Adipocyte (in vitro differentiated cells): Measurements from ENCODE around the gene FAM184A.

Source experiments
- DNase-seq: peaks from one replicate; pipeline ENCODE4 v3.0.0-alpha.2; 2015; ENCODE audit warnings: low read depth
- H3K27me3 ChIP-seq: replicated peaks from 2 replicates; pipeline ENCODE4 v1.7.0; 2013; ENCODE audit warnings: mild to moderate bottlenecking, low read length, moderate library complexity; ENCODE audit not compliant: control insufficient read depth, insufficient read depth
- H3K36me3 ChIP-seq: 2 replicates; pipeline ENCODE4 v1.7.0; 2013; ENCODE audit warnings: low read length, mild to moderate bottlenecking, moderate library complexity; ENCODE audit not compliant: control insufficient read depth, insufficient read depth, severe bottlenecking
- H3K4me1 ChIP-seq: 2 replicates; pipeline ENCODE4 v1.7.0; 2013; ENCODE audit warnings: mild to moderate bottlenecking, low read length, moderate library complexity; ENCODE audit not compliant: control insufficient read depth, insufficient read depth
- H3K4me3 ChIP-seq: 2 replicates; pipeline ENCODE4 v1.7.0; 2013; ENCODE audit warnings: mild to moderate bottlenecking, low read length, moderate library complexity
- H3K9ac ChIP-seq: 2 replicates; pipeline ENCODE4 v1.7.0; 2013; ENCODE audit warnings: mild to moderate bottlenecking, low read length, moderate library complexity
- H3K9me3 ChIP-seq: 2 replicates; pipeline ENCODE4 v1.7.0; 2013; ENCODE audit warnings: mild to moderate bottlenecking, low read length, moderate library complexity; ENCODE audit not compliant: control insufficient read depth

FAM184A gene

GRCh38 chr6:118980063-118980462, 98.4 kb downstream of the FAM184A start:
- no peaks in the 10 kb centered on the region for H3K36me3 ChIP-seq
- H3K4me3 ChIP-seq: no peak overlapping the region
- H3K9me3 ChIP-seq: no peaks in the 10 kb centered on the region
- no peak overlapping the region for H3K9ac ChIP-seq
- no peaks in the 10 kb centered on the region for H3K27me3 ChIP-seq
- DNase-seq: peak; percentile 68
- H3K4me1 ChIP-seq: no peaks in the 10 kb centered on the region

GRCh38 chr6:118974790-118975189, 103.7 kb downstream of the FAM184A start:
- Histone ChIP-seq H3K4me1 (no peaks in the 10 kb centered on the region), H3K9ac (no peak overlapping the region), H3K27me3 (no peaks in the 10 kb centered on the region), H3K36me3 (no peaks in the 10 kb centered on the region), H3K4me3 (no peak overlapping the region), H3K9me3 (no peaks in the 10 kb centered on the region)
- no peak for DNase-seq

- DNase-seq: no peak
- H3K4me1 ChIP-seq: no peaks in the 10 kb centered on the region
- H3K36me3 ChIP-seq: no peaks in the 10 kb centered on the region
- no peaks in the 10 kb centered on the region for H3K9me3 ChIP-seq
- H3K9ac ChIP-seq: no peak overlapping the region
- H3K4me3 ChIP-seq: no peak overlapping the region
- H3K27me3 ChIP-seq: no peaks in the 10 kb centered on the region
Measured at GRCh38 chr6:118971682-118972081, 106.8 kb downstream of the FAM184A start.

- no peak overlapping the region for H3K9ac ChIP-seq
- no peaks in the 10 kb centered on the region for H3K9me3 ChIP-seq
- no peaks in the 10 kb centered on the region for H3K36me3 ChIP-seq
- no peaks in the 10 kb centered on the region for H3K27me3 ChIP-seq
- DNase-seq: no peak
- no peak overlapping the region for H3K4me3 ChIP-seq
- H3K4me1 ChIP-seq: no peaks in the 10 kb centered on the region
Measured at GRCh38 chr6:118970866-118971265, 107.6 kb downstream of the FAM184A start.

- Histone ChIP-seq H3K36me3 (no peaks in the 10 kb centered on the region), H3K4me1 (no peaks in the 10 kb centered on the region), H3K4me3 (no peak overlapping the region), H3K27me3 (no peaks in the 10 kb centered on the region), H3K9ac (no peak overlapping the region), H3K9me3 (no peaks in the 10 kb centered on the region)
- peak; percentile 53 for DNase-seq
Measured at GRCh38 chr6:118968416-118968815, 110.0 kb downstream of the FAM184A start.

GRCh38 chr6:118967239-118967638, 111.2 kb downstream of the FAM184A start:
- Histone ChIP-seq H3K4me1 (no peaks in the 10 kb centered on the region), H3K9me3 (no peaks in the 10 kb centered on the region), H3K4me3 (no peak overlapping the region), H3K36me3 (no peaks in the 10 kb centered on the region), H3K27me3 (no peaks in the 10 kb centered on the region), H3K9ac (no peak overlapping the region)
- DNase-seq: no peak

GRCh38 chr6:118965843-118966370, 112.6 kb downstream of the FAM184A start:
- DNase-seq: no peak
- Histone ChIP-seq H3K36me3 (no peaks in the 10 kb centered on the region), H3K4me1 (peaks cover 4% of the 10 kb centered on the region), H3K27me3 (no peaks in the 10 kb centered on the region), H3K9me3 (no peaks in the 10 kb centered on the region), H3K4me3 (no peak overlapping the region), H3K9ac (no peak overlapping the region)

- H3K27me3 ChIP-seq: no peaks in the 10 kb centered on the region
- DNase-seq: no peak
- H3K9ac ChIP-seq: no peak overlapping the region
- no peak overlapping the region for H3K4me3 ChIP-seq
- H3K36me3 ChIP-seq: no peaks in the 10 kb centered on the region
- H3K4me1 ChIP-seq: peaks cover 4% of the 10 kb centered on the region
- no peaks in the 10 kb centered on the region for H3K9me3 ChIP-seq
Measured at GRCh38 chr6:118965371-118965770, 113.1 kb downstream of the FAM184A start.

GRCh38 chr6:118963003-118963402, 115.5 kb downstream of the FAM184A start:
- no peaks in the 10 kb centered on the region for H3K27me3 ChIP-seq
- DNase-seq: peak; percentile 55
- no peaks in the 10 kb centered on the region for H3K36me3 ChIP-seq
- no peak overlapping the region for H3K4me3 ChIP-seq
- peaks cover 4% of the 10 kb centered on the region for H3K4me1 ChIP-seq
- H3K9ac ChIP-seq: no peak overlapping the region
- H3K9me3 ChIP-seq: no peaks in the 10 kb centered on the region

GRCh38 chr6:118959903-118960302, 118.6 kb downstream of the FAM184A start:
- no peak for DNase-seq
- no peak overlapping the region for H3K9ac ChIP-seq
- H3K4me1 ChIP-seq: peaks cover 4% of the 10 kb centered on the region
- no peaks in the 10 kb centered on the region for H3K36me3 ChIP-seq
- no peaks in the 10 kb centered on the region for H3K27me3 ChIP-seq
- no peaks in the 10 kb centered on the region for H3K9me3 ChIP-seq
- H3K4me3 ChIP-seq: no peak overlapping the region

- Histone ChIP-seq H3K27me3 (no peaks in the 10 kb centered on the region), H3K4me3 (no peak overlapping the region), H3K9ac (no peak overlapping the region), H3K4me1 (no peaks in the 10 kb centered on the region), H3K9me3 (no peaks in the 10 kb centered on the region), H3K36me3 (no peaks in the 10 kb centered on the region)
- no peak for DNase-seq
Measured at GRCh38 chr6:118953391-118953790, 125.1 kb downstream of the FAM184A start.

- no peak overlapping the region for H3K4me3 ChIP-seq
- H3K4me1 ChIP-seq: no peaks in the 10 kb centered on the region
- DNase-seq: no peak
- H3K27me3 ChIP-seq: no peaks in the 10 kb centered on the region
- H3K9me3 ChIP-seq: no peaks in the 10 kb centered on the region
- no peaks in the 10 kb centered on the region for H3K36me3 ChIP-seq
- no peak overlapping the region for H3K9ac ChIP-seq
Measured at GRCh38 chr6:118952683-118953082, 125.8 kb downstream of the FAM184A start.
